Transverse colon (tissue), 4 donors: Measurements from ENCODE around the gene PRL.

Experiments
- CTCF ChIP-seq, 5 experiments: fragments of 200-600 bp in 3 of 5; fragments of 450-650 bp in 2 of 5; sonication (generic) in 3 of 5; IDR thresholded peaks; 1 replicate in 2 of 5; 2 replicates in 3 of 5; pipeline ENCODE4 v1.5.1; 2016 to 2017; ENCODE audit warnings: antibody characterized with exemption in 5 of 5, inconsistent platforms in 3 of 5, mild to moderate bottlenecking in 2 of 5, moderate library complexity in 1 of 5
- EP300 ChIP-seq: sonication (generic); formaldehyde crosslinking; IDR thresholded peaks from one replicate; pipeline ENCODE4 v1.6.1; 2017; ENCODE audit warnings: antibody characterized with exemption, low read depth
- POLR2A ChIP-seq: fragments of 450-650 bp; IDR thresholded peaks from one replicate; pipeline ENCODE4 v1.6.1; 2016; ENCODE audit warnings: antibody characterized with exemption, mild to moderate bottlenecking, moderate library complexity
- POLR2AphosphoS5 ChIP-seq, 3 donors: sonication (generic); formaldehyde crosslinking; IDR thresholded peaks; one replicate each; pipeline ENCODE4 v1.6.1; 2016; ENCODE audit warnings: antibody characterized with exemption in 3 of 3

- TF ChIP-seq CTCF (IDR thresholded peaks at IDR 0.05) (no peak), POLR2A (no peak), POLR2AphosphoS5 (IDR thresholded peaks at IDR 0.05) (no peak), EP300 (no peak)
Measured at GRCh38 chr6:22326500-22326899, 29.7 kb upstream of the PRL start.
